ENCODE results near the gene MTRR. TPM values are rescaled to one million over a fixed set of nuclear protein-coding genes. Genes with fewer than 3 reads are reported as not detected.

MTRR gene
- total RNA-seq, 1 experiment from 2014 or later: 46.9 TPM

- H3K36me3 Mint-ChIP-seq: peaks cover 59% of the 10 kb centered on the region
- no peak for TF ChIP-seq SMAD3 (CRISPR knock-in tag; IDR thresholded peaks at IDR 0.05; ENCODE audit: borderline replicate concordance)
- no peak for TF ChIP-seq ATF6 (CRISPR knock-in tag; IDR thresholded peaks at IDR 0.05)
- TF ChIP-seq IRF2 (CRISPR knock-in tag; IDR thresholded peaks at IDR 0.05; ENCODE audit: borderline replicate concordance, low read depth): no peak
- TF ChIP-seq ZNF317 (CRISPR knock-in tag; IDR thresholded peaks at IDR 0.05; ENCODE audit: borderline replicate concordance, low read depth): no peak
- no peak for TF ChIP-seq IRF1 (CRISPR knock-in tag; IDR thresholded peaks at IDR 0.05)
- no peak for TF ChIP-seq NFE2L1 (CRISPR knock-in tag; IDR thresholded peaks at IDR 0.05)
- no peak for TF ChIP-seq E2F1 (CRISPR knock-in tag; IDR thresholded peaks at IDR 0.05)
- no peak for TF ChIP-seq RELA (CRISPR knock-in tag; IDR thresholded peaks at IDR 0.05; ENCODE audit: borderline replicate concordance)
- ChIA-PET POLR2A (no interaction called here), CTCF (interaction anchor here (1.3 kb wide), 1 partner anchor 16 kb away, joined by 3 read pairs; the partner anchor contains the start of genes FASTKD3 and MTRR)
- no peaks in the 10 kb centered on the region for H3K27me3 Mint-ChIP-seq (ENCODE audit: low read depth)
- no peak for DNase-seq (ENCODE audit: low spot score)
- no peaks in the 10 kb centered on the region for H3K9me3 Mint-ChIP-seq
- no peak for ATAC-seq
- H3K4me1 Mint-ChIP-seq: no peaks in the 10 kb centered on the region
- H3K4me3 Mint-ChIP-seq: no peak overlapping the region
- H3K27ac Mint-ChIP-seq: peak overlapping the region; percentile 22; the same call in 1 of the 2 replicates
Measured at GRCh38 chr5:7884491-7885267, 15.7 kb downstream of the MTRR start.

GRCh38 chr5:7886849-7887475 lies 18.0 kb downstream of the MTRR start:
- ChIA-PET POLR2A (no interaction called here), CTCF (interaction anchor here (0.7 to 1.6 kb wide), 9 partner anchors 10 to 1066 kb away, joined by 3 to 12 read pairs (median 3); partner anchors contain the start of genes FASTKD3 and MTRR)
- H3K4me1 Mint-ChIP-seq: no peaks in the 10 kb centered on the region
- no peak overlapping the region for H3K4me3 Mint-ChIP-seq
- ATAC-seq: no peak
- no peak for DNase-seq (ENCODE audit: low spot score)
- H3K27me3 Mint-ChIP-seq (ENCODE audit: low read depth): no peaks in the 10 kb centered on the region
- TF ChIP-seq NFE2L1 (CRISPR knock-in tag; IDR thresholded peaks at IDR 0.05) (no peak), AFF4 (CRISPR knock-in tag; IDR thresholded peaks at IDR 0.05; ENCODE audit: borderline replicate concordance) (no peak), ZBTB43 (CRISPR knock-in tag; IDR thresholded peaks at IDR 0.05) (no peak), TCF7 (CRISPR knock-in tag; IDR thresholded peaks at IDR 0.05; ENCODE audit: low read depth) (no peak), E2F4 (CRISPR knock-in tag; IDR thresholded peaks at IDR 0.05; ENCODE audit: borderline replicate concordance, low read depth) (no peak), PRDM15 (CRISPR knock-in tag; IDR thresholded peaks at IDR 0.05) (no peak), ZBTB21 (CRISPR knock-in tag; IDR thresholded peaks at IDR 0.05; ENCODE audit: borderline replicate concordance) (no peak)
- H3K36me3 Mint-ChIP-seq: peaks cover 55% of the 10 kb centered on the region
- H3K27ac Mint-ChIP-seq: no peak overlapping the region
- H3K9me3 Mint-ChIP-seq: no peaks in the 10 kb centered on the region

All from WTC11 (cell line).